Neural crest cell (in vitro differentiated cells): ENCODE results near the gene MTMR8. TPM values are rescaled to one million over a fixed set of nuclear protein-coding genes. Genes with fewer than 3 reads are reported as not detected.
"Not testable (repeated sequence)": the region's sequence is repeated elsewhere in the genome, so short reads cannot be mapped to it uniquely, and the experiment has no call there.

ENCODE experiments used
- DNase-seq: peaks from one replicate; pipeline ENCODE4 v3.0.0; 2021; ENCODE audit warnings: low read depth, mixed read lengths, low spot score
- H3K27ac Mint-ChIP-seq: one replicate; pipeline ENCODE4 v1.8.0; 2021; ENCODE audit warnings: mild to moderate bottlenecking, mixed read lengths; ENCODE audit not compliant: unreplicated experiment
- H3K27me3 Mint-ChIP-seq: 2 replicates; pipeline ENCODE4 v1.8.0; 2021; ENCODE audit warnings: low read depth, mild to moderate bottlenecking, mixed read lengths
- H3K36me3 Mint-ChIP-seq: 2 replicates; pipeline ENCODE4 v1.8.0; 2021; ENCODE audit warnings: low read depth, mild to moderate bottlenecking, mixed read lengths
- H3K4me1 Mint-ChIP-seq: 2 replicates; pipeline ENCODE4 v1.8.0; 2021; ENCODE audit warnings: mixed read lengths
- H3K4me3 Mint-ChIP-seq: one replicate; pipeline ENCODE4 v1.8.0; 2021; ENCODE audit warnings: mild to moderate bottlenecking, mixed read lengths
- H3K9me3 Mint-ChIP-seq: 2 replicates; pipeline ENCODE4 v1.8.0; 2021; ENCODE audit warnings: mixed read lengths
- total RNA-seq: library from RNA; stranded (reverse); gene quantifications from 2 replicates; pipeline ENCODE4 v1.2.1, GENCODE V29; 2021
- TF ChIP-seq, protein P1 (sequence below): fragments of 200-600 bp; sonication (generic); conservative IDR thresholded peaks from 2 replicates; pipeline ENCODE4 v1.5.0; 2021; ENCODE audit warnings: antibody characterized with exemption, mild to moderate bottlenecking

MTMR8 gene
- total RNA-seq, 1 donor from 2014 or later: 4.0 TPM

DNA sequence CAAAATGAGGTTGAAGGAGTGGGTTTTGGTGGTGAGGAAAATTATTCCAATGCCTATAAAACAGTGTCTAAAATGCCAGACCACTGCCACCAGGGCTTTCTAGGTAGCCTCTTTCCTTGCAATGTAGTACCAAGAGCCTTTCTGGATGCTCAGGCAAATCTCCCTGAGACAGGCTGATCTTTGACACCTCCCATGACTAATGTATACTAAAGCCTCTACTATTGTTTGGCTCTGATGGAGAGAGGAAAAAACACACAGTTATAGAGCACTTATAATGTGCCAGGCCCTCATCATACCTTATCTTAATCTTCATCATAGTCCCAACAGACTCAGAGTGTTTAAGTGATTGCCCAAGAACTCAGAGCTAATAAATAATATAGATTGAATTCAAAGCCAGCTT, 5.8 kb downstream of the MTMR8 start:
- Mint-ChIP-seq H3K4me3 (no peak overlapping the region), H3K4me1 (peaks cover 9% of the 10 kb centered on the region), H3K27me3 (no peaks in the 10 kb centered on the region), H3K36me3 (no peaks in the 10 kb centered on the region), H3K27ac (no peak overlapping the region), H3K9me3 (peaks cover 14% of the 10 kb centered on the region)
- TF ChIP-seq, protein P1, sequence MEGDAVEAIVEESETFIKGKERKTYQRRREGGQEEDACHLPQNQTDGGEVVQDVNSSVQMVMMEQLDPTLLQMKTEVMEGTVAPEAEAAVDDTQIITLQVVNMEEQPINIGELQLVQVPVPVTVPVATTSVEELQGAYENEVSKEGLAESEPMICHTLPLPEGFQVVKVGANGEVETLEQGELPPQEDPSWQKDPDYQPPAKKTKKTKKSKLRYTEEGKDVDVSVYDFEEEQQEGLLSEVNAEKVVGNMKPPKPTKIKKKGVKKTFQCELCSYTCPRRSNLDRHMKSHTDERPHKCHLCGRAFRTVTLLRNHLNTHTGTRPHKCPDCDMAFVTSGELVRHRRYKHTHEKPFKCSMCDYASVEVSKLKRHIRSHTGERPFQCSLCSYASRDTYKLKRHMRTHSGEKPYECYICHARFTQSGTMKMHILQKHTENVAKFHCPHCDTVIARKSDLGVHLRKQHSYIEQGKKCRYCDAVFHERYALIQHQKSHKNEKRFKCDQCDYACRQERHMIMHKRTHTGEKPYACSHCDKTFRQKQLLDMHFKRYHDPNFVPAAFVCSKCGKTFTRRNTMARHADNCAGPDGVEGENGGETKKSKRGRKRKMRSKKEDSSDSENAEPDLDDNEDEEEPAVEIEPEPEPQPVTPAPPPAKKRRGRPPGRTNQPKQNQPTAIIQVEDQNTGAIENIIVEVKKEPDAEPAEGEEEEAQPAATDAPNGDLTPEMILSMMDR: no peak
- no peak for DNase-seq

- not testable (repeated sequence) for H3K27me3 Mint-ChIP-seq, H3K4me3 Mint-ChIP-seq, DNase-seq, H3K27ac Mint-ChIP-seq, H3K4me1 Mint-ChIP-seq
- H3K9me3 Mint-ChIP-seq: peaks cover 28% of the 10 kb centered on the region
- peaks cover 22% of the 10 kb centered on the region for H3K36me3 Mint-ChIP-seq
Observed at GRCh38 chrX:64380789-64381188, 14.5 kb downstream of the MTMR8 start.

DNA sequence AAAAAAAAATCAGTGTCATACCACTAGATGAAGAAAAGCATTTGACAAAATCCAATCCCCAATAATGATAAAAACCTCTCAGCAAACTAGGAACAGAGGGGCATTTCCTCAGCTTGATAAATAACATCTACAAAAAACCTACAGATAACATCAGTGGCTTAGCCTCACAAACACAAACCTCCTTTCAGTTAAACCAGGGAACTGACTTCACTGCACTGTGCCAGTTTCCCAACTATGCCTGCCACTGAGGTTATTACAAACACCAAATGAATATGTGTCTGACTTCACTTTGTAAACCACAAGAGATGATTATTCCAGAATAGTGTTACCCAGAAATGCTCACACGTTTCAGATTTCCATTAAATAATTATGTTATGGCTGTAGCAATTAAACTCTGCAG, 15.3 kb downstream of the MTMR8 start:
- Mint-ChIP-seq H3K36me3 (peaks cover 22% of the 10 kb centered on the region), H3K4me3 (no peak overlapping the region), H3K9me3 (peaks cover 21% of the 10 kb centered on the region), H3K4me1 (no peaks in the 10 kb centered on the region), H3K27me3 (no peaks in the 10 kb centered on the region), H3K27ac (no peak overlapping the region)
- no peak for DNase-seq
- TF ChIP-seq, protein P1: no peak

DNA sequence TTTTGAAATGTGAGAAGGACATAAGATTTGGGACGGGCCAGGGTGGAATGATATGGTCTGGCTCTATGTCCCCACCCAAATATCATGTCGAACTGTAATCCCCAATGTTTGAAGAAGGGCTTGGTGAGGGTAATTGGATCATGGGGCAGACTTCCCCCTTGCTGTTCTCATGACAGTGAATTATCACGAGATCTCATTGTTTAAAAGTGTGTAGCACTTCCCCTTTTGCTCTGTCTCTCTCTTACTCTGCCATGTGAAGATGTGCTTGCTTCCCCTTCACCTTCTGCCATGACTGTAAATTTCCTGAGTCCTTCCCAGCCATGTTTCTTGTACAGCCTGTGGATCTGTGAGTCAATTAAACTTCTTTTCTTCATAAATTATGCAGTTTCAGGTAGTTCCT, 17.5 kb downstream of the MTMR8 start:
- Mint-ChIP-seq H3K4me1 (no peaks in the 10 kb centered on the region), H3K9me3 (peaks cover 14% of the 10 kb centered on the region), H3K27ac (no peak overlapping the region), H3K27me3 (no peaks in the 10 kb centered on the region), H3K4me3 (no peak overlapping the region), H3K36me3 (peaks cover 15% of the 10 kb centered on the region)
- no peak for DNase-seq
- TF ChIP-seq, protein P1: no peak

- Mint-ChIP-seq H3K27ac (no peak overlapping the region), H3K4me1 (no peaks in the 10 kb centered on the region), H3K36me3 (peaks cover 7% of the 10 kb centered on the region), H3K4me3 (no peak overlapping the region), H3K27me3 (no peaks in the 10 kb centered on the region), H3K9me3 (peaks cover 5% of the 10 kb centered on the region)
- TF ChIP-seq, protein P1: no peak
- DNase-seq: no peak
Observed at GRCh38 chrX:64352081-64352480, 43.2 kb downstream of the MTMR8 start.

DNA sequence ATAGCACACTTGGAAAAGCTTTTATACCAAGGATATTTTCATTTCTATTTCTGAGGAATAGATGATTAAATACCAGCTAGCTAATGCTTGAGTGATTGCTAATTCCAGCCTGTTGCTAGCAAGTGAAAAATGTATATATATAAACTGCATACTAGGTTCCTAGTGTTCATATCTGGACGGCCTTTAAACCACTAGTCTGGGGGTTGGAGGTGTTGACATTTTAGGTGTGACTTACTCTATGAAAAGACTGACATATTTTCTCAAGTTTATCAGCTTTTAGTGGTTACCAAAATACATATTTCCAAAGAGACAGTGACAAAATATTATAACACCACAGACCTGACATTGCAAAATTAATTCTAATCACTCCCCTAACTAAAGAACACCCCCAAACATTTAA, 44.7 kb downstream of the MTMR8 start:
- Mint-ChIP-seq H3K27me3 (no peaks in the 10 kb centered on the region), H3K4me1 (no peaks in the 10 kb centered on the region), H3K4me3 (no peak overlapping the region), H3K36me3 (peaks cover 7% of the 10 kb centered on the region), H3K27ac (no peak overlapping the region), H3K9me3 (peaks cover 3% of the 10 kb centered on the region)
- no peak for DNase-seq
- TF ChIP-seq, protein P1: no peak
